ENCODE results near the gene FPR3.

GRCh38 chr19:51760697-51761356 is 34.1 kb upstream of the FPR3 start, which contains the start of gene FPR2:
- TF ChIP-seq CREB1 (IDR thresholded peaks at IDR 0.05; ENCODE audit: low read depth) (no peak), RAD21 (IDR thresholded peaks at IDR 0.05; ENCODE audit: low read depth) (no peak), MAX (IDR thresholded peaks at IDR 0.05) (no peak)

All from Ishikawa (cell line).